H9 (cell line): ENCODE data around the gene MED1. TPM values are rescaled to one million over a fixed set of nuclear protein-coding genes. Genes with fewer than 3 reads are reported as not detected.

Source experiments
- DNase-seq: peaks from one replicate; pipeline ENCODE4 v3.0.0-alpha.2; 2017
- H2AFZ ChIP-seq: one replicate; pipeline ENCODE4 v1.6.1; 2013; ENCODE audit warnings: mild to moderate bottlenecking, low read length, control low read depth, moderate library complexity
- H2AK5ac ChIP-seq: 2 replicates; pipeline ENCODE4 v1.6.1; 2013; ENCODE audit warnings: low read length, control low read depth, mixed read lengths; ENCODE audit not compliant: insufficient read length
- H2BK120ac ChIP-seq: one replicate; pipeline ENCODE4 v1.6.1; 2013; ENCODE audit warnings: low read depth, mild to moderate bottlenecking, low read length, control low read depth, inconsistent platforms; ENCODE audit not compliant: poor library complexity, severe bottlenecking
- H2BK12ac ChIP-seq: 2 replicates; pipeline ENCODE4 v1.6.1; 2013; ENCODE audit warnings: low read length, control low read depth, mixed read lengths, low read depth; ENCODE audit not compliant: insufficient read length
- H2BK15ac ChIP-seq: 2 replicates; pipeline ENCODE4 v1.6.1; 2013; ENCODE audit warnings: low read depth, low read length, control low read depth
- H2BK20ac ChIP-seq: one replicate; pipeline ENCODE4 v1.6.1; 2013; ENCODE audit warnings: low read depth, mild to moderate bottlenecking, low read length, control low read depth, inconsistent platforms; ENCODE audit not compliant: poor library complexity, severe bottlenecking
- H2BK5ac ChIP-seq: 2 replicates; pipeline ENCODE4 v1.6.1; 2013; ENCODE audit warnings: low read length, control low read depth, mixed read lengths; ENCODE audit not compliant: insufficient read length
- H3K14ac ChIP-seq: 2 replicates; pipeline ENCODE4 v1.6.1; 2013; ENCODE audit warnings: low read length, control low read depth; ENCODE audit not compliant: insufficient read depth
- H3K18ac ChIP-seq: 2 replicates; pipeline ENCODE4 v1.6.1; 2013; ENCODE audit warnings: low read depth, mild to moderate bottlenecking, mixed read lengths, low read length, control low read depth; ENCODE audit not compliant: insufficient read length
- H3K23ac ChIP-seq: 2 replicates; pipeline ENCODE4 v1.6.1; 2013; ENCODE audit warnings: low read length, control low read depth, mixed read lengths, low read depth; ENCODE audit not compliant: insufficient read length
- H3K23me2 ChIP-seq: 2 replicates; pipeline ENCODE4 v1.6.1; 2013; ENCODE audit warnings: low read depth, mild to moderate bottlenecking, mixed read lengths, low read length, control low read depth; ENCODE audit not compliant: insufficient read length, poor library complexity, severe bottlenecking
- H3K27ac ChIP-seq: 2 replicates; pipeline ENCODE4 v1.5.1; 2013; ENCODE audit warnings: low read length, control low read depth, mixed read lengths, low read depth; ENCODE audit not compliant: insufficient read length
- H3K27me3 ChIP-seq: 2 replicates; pipeline ENCODE4 v1.6.1; 2013; ENCODE audit warnings: low read length, control low read depth, inconsistent platforms; ENCODE audit not compliant: insufficient read depth
- H3K4ac ChIP-seq: 2 replicates; pipeline ENCODE4 v1.6.1; 2013; ENCODE audit warnings: low read depth, mild to moderate bottlenecking, control low read depth, inconsistent platforms, low read length, moderate library complexity
- H3K4me1 ChIP-seq: 2 replicates; pipeline ENCODE4 v1.6.1; 2013; ENCODE audit warnings: low read length, control low read depth, inconsistent platforms; ENCODE audit not compliant: insufficient read depth
- H3K4me2 ChIP-seq: 2 replicates; pipeline ENCODE4 v1.6.1; 2013; ENCODE audit warnings: low read length, control low read depth, mixed read lengths; ENCODE audit not compliant: insufficient read length, insufficient read depth
- H3K56ac ChIP-seq: 2 replicates; pipeline ENCODE4 v1.6.1; 2013; ENCODE audit warnings: low read depth, mild to moderate bottlenecking, mixed read lengths, low read length, control low read depth; ENCODE audit not compliant: insufficient read length
- H3K79me1 ChIP-seq: 2 replicates; pipeline ENCODE4 v1.6.1; 2013; ENCODE audit warnings: low read depth, mild to moderate bottlenecking, moderate library complexity, low read length, control low read depth, inconsistent platforms; ENCODE audit not compliant: insufficient read depth, poor library complexity, severe bottlenecking
- H3K79me2 ChIP-seq: 2 replicates; pipeline ENCODE4 v1.6.1; 2013; ENCODE audit warnings: low read length, control low read depth, inconsistent platforms; ENCODE audit not compliant: insufficient read depth
- H3K9ac ChIP-seq: 2 replicates; pipeline ENCODE4 v1.6.1; 2013; ENCODE audit warnings: low read length, control low read depth, mixed read lengths; ENCODE audit not compliant: insufficient read length; ENCODE audit errors: extremely low read depth
- H3K9me3 ChIP-seq: one replicate; pipeline ENCODE4 v1.6.1; 2013; ENCODE audit warnings: low read depth, low read length, inconsistent platforms; ENCODE audit not compliant: control insufficient read depth
- H3T11ph ChIP-seq: one replicate; pipeline ENCODE4 v1.6.1; 2013; ENCODE audit warnings: mild to moderate bottlenecking, low read length, control low read depth, inconsistent platforms
- H4K20me1 ChIP-seq: one replicate; pipeline ENCODE4 v1.6.1; 2013; ENCODE audit not compliant: control insufficient read depth, insufficient read length, insufficient read depth
- H4K5ac ChIP-seq: 2 replicates; pipeline ENCODE4 v1.6.1; 2013; ENCODE audit warnings: low read depth, mild to moderate bottlenecking, mixed read lengths, low read length, control low read depth; ENCODE audit not compliant: insufficient read length
- H4K8ac ChIP-seq: replicated peaks from 2 replicates; pipeline ENCODE4 v1.6.1; 2013; ENCODE audit warnings: low read length, control low read depth, mixed read lengths, low read depth; ENCODE audit not compliant: insufficient read length
- H4K91ac ChIP-seq: 2 replicates; pipeline ENCODE4 v1.6.1; 2013; ENCODE audit warnings: low read depth, mild to moderate bottlenecking, moderate library complexity, mixed read lengths, low read length, control low read depth; ENCODE audit not compliant: insufficient read length
- H3K27ac Mint-ChIP-seq, 3 experiments: 2 replicates in 2 of 3; 3 replicates in 1 of 3; pipeline ENCODE4 v1.8.0; 2020 to 2021; ENCODE audit warnings: mixed read lengths in 3 of 3, mild to moderate bottlenecking in 1 of 3, moderate library complexity in 1 of 3
- H3K27me3 Mint-ChIP-seq: 2 replicates; pipeline ENCODE4 v1.8.0; 2021; ENCODE audit warnings: low read depth, mild to moderate bottlenecking, moderate library complexity, mixed read lengths
- H3K36me3 Mint-ChIP-seq, 3 experiments: 2 replicates in 2 of 3; 3 replicates in 1 of 3; pipeline ENCODE4 v1.8.0; 2020 to 2021; ENCODE audit warnings: low read depth in 3 of 3, mixed read lengths in 3 of 3; ENCODE audit not compliant: insufficient read depth in 1 of 3
- H3K4me1 Mint-ChIP-seq, 2 experiments: 2 replicates each; pipeline ENCODE4 v1.8.0; 2020; ENCODE audit warnings: mixed read lengths in 2 of 2
- H3K4me3 Mint-ChIP-seq, 2 experiments: 2 replicates in 1 of 2; 3 replicates in 1 of 2; pipeline ENCODE4 v1.8.0; 2020 to 2021; ENCODE audit warnings: mild to moderate bottlenecking in 2 of 2, mixed read lengths in 2 of 2, moderate library complexity in 1 of 2
- H3K9me3 Mint-ChIP-seq, 2 experiments: 2 replicates in 1 of 2; 3 replicates in 1 of 2; pipeline ENCODE4 v1.8.0; 2020; ENCODE audit warnings: mild to moderate bottlenecking in 2 of 2, mixed read lengths in 2 of 2, moderate library complexity in 1 of 2
- WGBS: extraction: QIAGEN DNeasy Blood & Tissue Kit; methylation state at CpG from one replicate; pipeline ENCODE4 v1.1.7; 2013; ENCODE audit warnings: missing lambda C conversion rate, low lambda C conversion rate, mixed read lengths; ENCODE audit not compliant: insufficient read length; ENCODE audit errors: extremely low coverage; 5-methylcytosine and 5-hydroxymethylcytosine counted together
- total RNA-seq: library from RNA; stranded (reverse); gene quantifications from 2 replicates; pipeline ENCODE4 v1.2.1, GENCODE V29; 2021
- TF ChIP-seq, protein P1 (sequence below): fragments of 200-600 bp; sonication (generic); conservative IDR thresholded peaks from 3 replicates; pipeline ENCODE4 v1.8.0; 2021; ENCODE audit warnings: antibody characterized with exemption, mild to moderate bottlenecking

The MED1 gene
- total RNA-seq, 1 experiment from 2014 or later = 59.2 TPM

DNA sequence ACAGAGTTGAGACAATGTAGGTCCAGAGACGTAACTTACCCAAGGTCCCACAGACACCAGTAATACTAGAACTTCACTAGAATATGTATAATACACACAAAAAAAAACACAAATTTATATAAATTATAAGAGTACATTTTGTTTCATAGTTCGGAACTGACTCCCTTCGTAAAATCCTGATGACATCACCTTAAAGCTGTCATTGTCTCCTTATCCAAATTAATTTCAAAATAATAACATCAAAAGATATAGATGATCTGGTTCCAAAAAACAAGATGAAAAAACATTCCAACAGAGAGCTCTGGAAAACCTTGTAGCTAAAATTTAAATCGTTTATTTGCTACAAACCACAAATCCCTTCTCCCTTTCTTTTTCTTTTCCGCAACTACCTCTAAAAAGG lies 59.6 kb downstream of the MED1 start:
- H3K79me1 ChIP-seq = no peaks in the 10 kb centered on the region
- no peak overlapping the region for H2BK12ac ChIP-seq
- no peaks in the 10 kb centered on the region for H3K27me3 ChIP-seq
- no peaks in the 10 kb centered on the region for H3K36me3 Mint-ChIP-seq
- no peak overlapping the region for H2AFZ ChIP-seq
- no peak overlapping the region for H2BK20ac ChIP-seq
- H2BK15ac ChIP-seq = no peak overlapping the region
- no peaks in the 10 kb centered on the region for H3K4me1 ChIP-seq
- H3T11ph ChIP-seq = no peak overlapping the region
- no peaks in the 10 kb centered on the region for H3K23me2 ChIP-seq
- no peaks in the 10 kb centered on the region for H4K20me1 ChIP-seq
- H3K79me2 ChIP-seq = no peaks in the 10 kb centered on the region
- H3K9me3 ChIP-seq = no peaks in the 10 kb centered on the region
- H2BK5ac ChIP-seq = no peak overlapping the region
- no peak overlapping the region for H4K5ac ChIP-seq
- H3K27me3 Mint-ChIP-seq = no peaks in the 10 kb centered on the region
- H3K18ac ChIP-seq = no peak overlapping the region
- H3K4me1 Mint-ChIP-seq = no peaks in the 10 kb centered on the region
- H3K23ac ChIP-seq = no peak overlapping the region
- no peak overlapping the region for H3K4me2 ChIP-seq
- no peak overlapping the region for H3K9ac ChIP-seq
- no peak overlapping the region for H4K8ac ChIP-seq
- no peak overlapping the region for H3K56ac ChIP-seq
- no peak overlapping the region for H3K4ac ChIP-seq
- no peak overlapping the region for H4K91ac ChIP-seq
- no peak for DNase-seq
- no peak overlapping the region for H3K14ac ChIP-seq
- WGBS = no CpG with 5 or more reads among the region's 5 CpGs
- no peak overlapping the region for H2AK5ac ChIP-seq
- no peak overlapping the region for H2BK120ac ChIP-seq
- H3K27ac ChIP-seq = no peak overlapping the region
- no peaks in the 10 kb centered on the region for H3K9me3 Mint-ChIP-seq
- TF ChIP-seq, protein P1, sequence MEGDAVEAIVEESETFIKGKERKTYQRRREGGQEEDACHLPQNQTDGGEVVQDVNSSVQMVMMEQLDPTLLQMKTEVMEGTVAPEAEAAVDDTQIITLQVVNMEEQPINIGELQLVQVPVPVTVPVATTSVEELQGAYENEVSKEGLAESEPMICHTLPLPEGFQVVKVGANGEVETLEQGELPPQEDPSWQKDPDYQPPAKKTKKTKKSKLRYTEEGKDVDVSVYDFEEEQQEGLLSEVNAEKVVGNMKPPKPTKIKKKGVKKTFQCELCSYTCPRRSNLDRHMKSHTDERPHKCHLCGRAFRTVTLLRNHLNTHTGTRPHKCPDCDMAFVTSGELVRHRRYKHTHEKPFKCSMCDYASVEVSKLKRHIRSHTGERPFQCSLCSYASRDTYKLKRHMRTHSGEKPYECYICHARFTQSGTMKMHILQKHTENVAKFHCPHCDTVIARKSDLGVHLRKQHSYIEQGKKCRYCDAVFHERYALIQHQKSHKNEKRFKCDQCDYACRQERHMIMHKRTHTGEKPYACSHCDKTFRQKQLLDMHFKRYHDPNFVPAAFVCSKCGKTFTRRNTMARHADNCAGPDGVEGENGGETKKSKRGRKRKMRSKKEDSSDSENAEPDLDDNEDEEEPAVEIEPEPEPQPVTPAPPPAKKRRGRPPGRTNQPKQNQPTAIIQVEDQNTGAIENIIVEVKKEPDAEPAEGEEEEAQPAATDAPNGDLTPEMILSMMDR = no peak
- H3K4me3 Mint-ChIP-seq = no peak overlapping the region
- no peak overlapping the region for H3K27ac Mint-ChIP-seq
